GM21423 (cell line): ENCODE measurements around the gene MEPE.
"Not testable (repeated sequence)": the region's sequence is repeated elsewhere in the genome, so short reads cannot be mapped to it uniquely, and the experiment has no call there.

Experiments used
- ATAC-seq: cut with Tn5 transposase; IDR thresholded peaks from one replicate; pipeline ENCODE4 v1.9.1; 2021; ENCODE audit warnings: mild to moderate bottlenecking, moderate library complexity; ENCODE audit not compliant: unreplicated experiment

The MEPE gene

GRCh38 chr4:87881115-87881514 is 48.3 kb downstream of the MEPE start:
- ATAC-seq: no peak

GRCh38 chr4:87882321-87882720 is 49.6 kb downstream of the MEPE start:
- ATAC-seq: no peak

GRCh38 chr4:87882861-87883260 is 50.1 kb downstream of the MEPE start:
- no peak for ATAC-seq

GRCh38 chr4:87884976-87885549 is 52.3 kb downstream of the MEPE start:
- no peak for ATAC-seq

- ATAC-seq: no peak
Observed at GRCh38 chr4:87886083-87886482, 53.3 kb downstream of the MEPE start.

- not testable (repeated sequence) for ATAC-seq
Observed at GRCh38 chr4:87890753-87891152, 58.0 kb downstream of the MEPE start.

GRCh38 chr4:87895964-87896621 is 63.3 kb downstream of the MEPE start:
- ATAC-seq: no peak
